HepG2 (cell line): ENCODE results near the gene SCAF4. TPM values are rescaled to one million over a fixed set of nuclear protein-coding genes. Genes with fewer than 3 reads are reported as not detected.

Experiments
- ATAC-seq: fragments of 200-7000 bp; cut with Tn5 transposase; 3 replicates; pipeline ENCODE4 v1.9.1; 2020; ENCODE audit warnings: mild to moderate bottlenecking, moderate library complexity
- BruUV-seq: library from RNA; stranded (reverse); fragments of 400-500 nt; replicated peaks from 2 replicates; lab custom pipeline; 2021; lab: Mats Ljungman, UMichigan
- CTCF ChIA-PET: fragments of 300-600 bp; formaldehyde crosslinking; extraction: SDS; loops from one replicate; lab custom pipeline; 2021; ENCODE audit warnings: low total read pairs, inconsistent platforms, low intra/inter-chr PET ratio; lab: Yijun Ruan, JAX
- POLR2A ChIA-PET: fragments of 350-600 bp; sonication (Branson Sonifier 250); formaldehyde crosslinking; loops from one replicate; lab custom pipeline; 2020; ENCODE audit warnings: antibody characterized with exemption, inconsistent platforms; lab: Yijun Ruan, JAX
- DNase-seq: peaks from one replicate; pipeline ENCODE4 v3.0.0-alpha.2; 2015; ENCODE audit warnings: low spot score
- FAIRE-seq: peaks from 3 replicates; lab custom pipeline; 2011; peaks lifted over from hg19 to GRCh38; lab: Jason Lieb, UNC
- H2AFZ ChIP-seq: one replicate; pipeline ENCODE4 v1.6.1; 2011; ENCODE audit warnings: low read length, inconsistent platforms
- H3K27ac ChIP-seq: fragments of 300-600 bp; 3 replicates; pipeline ENCODE4 v1.8.0; 2011; ENCODE audit warnings: mixed run types, mild to moderate bottlenecking, mixed read lengths, low read length, inconsistent platforms; ENCODE audit not compliant: insufficient read depth; ENCODE audit errors: extremely low read length
- H3K27me3 ChIP-seq, 2 experiments: fragments of 200-600 bp in 1 of 2; 2 replicates in 1 of 2; 3 replicates in 1 of 2; pipeline versions ENCODE4 v1.6.0 to v1.8.0; 2011; ENCODE audit warnings: low read length in 2 of 2, mild to moderate bottlenecking in 2 of 2, moderate library complexity in 2 of 2, inconsistent platforms in 1 of 2; ENCODE audit not compliant: insufficient read depth in 2 of 2, control insufficient read depth in 1 of 2
- H3K36me3 ChIP-seq, 2 experiments: fragments of 200-600 bp in 1 of 2; replicated peaks in 1 of 2; 2 replicates in 1 of 2; 3 replicates in 1 of 2; pipeline versions ENCODE4 v1.5.1 to v1.8.0; 2011; ENCODE audit warnings: low read length in 2 of 2, inconsistent platforms in 1 of 2; ENCODE audit not compliant: insufficient read depth in 2 of 2, control insufficient read depth in 1 of 2
- H3K4me1 ChIP-seq: 2 replicates; pipeline ENCODE4 v1.5.1; 2012; ENCODE audit warnings: low read length, inconsistent platforms; ENCODE audit not compliant: insufficient read depth
- H3K4me2 ChIP-seq: 2 replicates; pipeline ENCODE4 v1.6.0; 2011; ENCODE audit warnings: low read depth, low read length, inconsistent platforms
- H3K4me3 ChIP-seq, 3 experiments: fragments of 200-600 bp in 1 of 3; sonication (generic), shearing (Covaris generic) in 1 of 3; replicated peaks in 1 of 3; 2 replicates each; pipeline ENCODE4 v1.5.1; 2011 to 2016; ENCODE audit warnings: low read length in 3 of 3, inconsistent platforms in 2 of 3, low read depth in 2 of 3, mild to moderate bottlenecking in 2 of 3, control low read depth in 1 of 3, mixed read lengths in 1 of 3; ENCODE audit not compliant: insufficient read depth in 1 of 3
- H3K79me2 ChIP-seq: one replicate; pipeline ENCODE4 v1.6.1; 2011; ENCODE audit warnings: low read length, inconsistent platforms; ENCODE audit not compliant: insufficient read depth
- H3K9ac ChIP-seq: 2 replicates; pipeline ENCODE4 v1.6.0; 2011; ENCODE audit warnings: mild to moderate bottlenecking, low read depth, low read length, inconsistent platforms; ENCODE audit not compliant: insufficient read depth
- H3K9me3 ChIP-seq: 2 replicates; pipeline ENCODE4 v1.5.1; 2012; ENCODE audit warnings: mild to moderate bottlenecking, low read length
- H4K20me1 ChIP-seq: 2 replicates; pipeline ENCODE4 v1.6.0; 2011; ENCODE audit warnings: inconsistent platforms, mild to moderate bottlenecking, low read length, moderate library complexity; ENCODE audit not compliant: insufficient read depth
- BRCA1 ChIP-seq: sonication (generic); formaldehyde crosslinking; IDR thresholded peaks from 2 replicates; pipeline ENCODE4 v1.4.0; 2020; ENCODE audit warnings: missing genetic modification reagents
- IKZF1 ChIP-seq: fragments of 450-650 bp; IDR thresholded peaks from 2 replicates; pipeline ENCODE4 v1.7.1; 2016
- PITX1 ChIP-seq: sonication (generic); formaldehyde crosslinking; IDR thresholded peaks from 2 replicates; pipeline ENCODE4 v1.5.1; 2020; ENCODE audit warnings: mild to moderate bottlenecking, missing genetic modification reagents
- SP1 ChIP-seq, 2 experiments: fragments of 450-650 bp in 1 of 2; sonication (generic) in 1 of 2; formaldehyde crosslinking in 1 of 2; IDR thresholded peaks; 2 replicates each; pipeline versions ENCODE4 v1.4.0 to v1.6.1; 2016 to 2020; ENCODE audit warnings: missing genetic modification reagents in 1 of 2
- XBP1 ChIP-seq: sonication (generic); formaldehyde crosslinking; IDR thresholded peaks from 2 replicates; pipeline ENCODE4 v1.5.0; 2020; ENCODE audit warnings: missing genetic modification reagents
- ZNF317 ChIP-seq: sonication (generic); formaldehyde crosslinking; IDR thresholded peaks from 2 replicates; pipeline ENCODE4 v1.5.0; 2020; ENCODE audit warnings: mild to moderate bottlenecking, missing genetic modification reagents
- WGBS: methylation state at CpG from one replicate; pipeline ENCODE4 v1.1.6; 2017; ENCODE audit warnings: low lambda C conversion rate; 5-methylcytosine and 5-hydroxymethylcytosine counted together
- in situ Hi-C: cut with HindIII; loops from 2 replicates; pipeline ENCODE4 v1.10.0; 2017; ENCODE audit warnings: low pct_unique_long_range_greater_than_20kb; ENCODE audit not compliant: extremely low pct_ligation_motif_present
- intact Hi-C: fragments of 100-400 bp; cut with micrococcal nuclease; formaldehyde crosslinking; loops from one replicate; pipeline ENCODE4 v1.10.0; 2022; ENCODE audit not compliant: unreplicated experiment
- polyA plus RNA-seq, 8 experiments: library from polyadenylated mRNA; depleted of rRNA in 3 of 8; stranded (reverse) in 7 of 8; unstranded in 1 of 8; fragments of >200 nt; fragmentation: Illumina TruSeq in 4 of 8; extraction: Trizol in 4 of 8; gene quantifications; 2 replicates each; pipeline versions ENCODE4 v1.2.1 to v1.2.3, GENCODE V29; 2011 to 2016; ENCODE audit warnings: low read depth in 4 of 8, missing spikeins in 1 of 8, mixed read lengths in 1 of 8; ENCODE audit not compliant: insufficient read depth in 1 of 8
- total RNA-seq, 5 experiments: library from RNA; depleted of rRNA; stranded (reverse); fragments of >200 nt; fragmentation: Illumina TruSeq; extraction: Trizol; gene quantifications; 2 replicates each; pipeline ENCODE4 v1.2.3, GENCODE V29; 2016; ENCODE audit warnings: low read depth in 1 of 5
- TF ChIP-seq, protein P1 (sequence below): sonication (generic); formaldehyde crosslinking; IDR thresholded peaks from 2 replicates; pipeline ENCODE4 v1.4.0; 2020; ENCODE audit warnings: low read depth, mild to moderate bottlenecking, missing genetic modification reagents
- TF ChIP-seq, protein P2 (sequence below): sonication (generic); formaldehyde crosslinking; IDR thresholded peaks from 2 replicates; pipeline ENCODE4 v1.8.0; 2022; ENCODE audit warnings: mild to moderate bottlenecking, missing genetic modification reagents, borderline replicate concordance
- TF ChIP-seq, protein P3 (sequence below): sonication (generic); formaldehyde crosslinking; IDR thresholded peaks from 2 replicates; pipeline ENCODE4 v1.5.0; 2020; ENCODE audit warnings: missing genetic modification reagents
- TF ChIP-seq, protein P4 (sequence below): IDR thresholded peaks from 2 replicates; pipeline ENCODE4 v1.6.1; 2012; ENCODE audit warnings: inconsistent platforms
- TF ChIP-seq, protein P5 (sequence below): sonication (generic); formaldehyde crosslinking; IDR thresholded peaks from 2 replicates; pipeline ENCODE4; 2020; ENCODE audit warnings: missing genetic modification reagents, mild to moderate bottlenecking, borderline replicate concordance

Gene SCAF4
- total and polyA plus RNA-seq, 2 of the 13 experiments (the other 11 are each of a cell fraction or from before 2014, with no cell fraction given) = 9.1 to 11.5 TPM

DNA sequence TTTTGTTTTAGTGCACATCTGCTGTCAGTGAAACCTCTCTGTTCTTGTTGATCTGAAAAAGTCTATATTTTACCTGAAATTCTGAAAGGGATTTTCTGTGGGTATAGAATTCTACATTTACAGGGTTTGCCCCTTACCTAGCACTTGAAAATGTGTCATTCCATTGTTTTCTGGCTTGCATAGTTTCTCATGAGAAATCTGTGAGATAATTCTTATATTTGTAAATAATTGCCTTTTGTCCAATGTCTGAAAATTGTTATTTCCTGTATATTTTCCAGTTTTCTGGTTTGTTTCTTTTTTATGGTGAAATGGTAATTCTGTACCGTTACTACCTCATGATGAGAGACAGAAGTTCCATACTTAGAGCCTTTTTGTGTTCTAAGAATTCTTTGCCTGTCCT, 11.8 kb upstream of the SCAF4 start:
- 3% methylated on average over 1 of the region's 1 CpG for WGBS
- intact Hi-C loops = no loop called here
- CTCF ChIA-PET = no interaction called here

DNA sequence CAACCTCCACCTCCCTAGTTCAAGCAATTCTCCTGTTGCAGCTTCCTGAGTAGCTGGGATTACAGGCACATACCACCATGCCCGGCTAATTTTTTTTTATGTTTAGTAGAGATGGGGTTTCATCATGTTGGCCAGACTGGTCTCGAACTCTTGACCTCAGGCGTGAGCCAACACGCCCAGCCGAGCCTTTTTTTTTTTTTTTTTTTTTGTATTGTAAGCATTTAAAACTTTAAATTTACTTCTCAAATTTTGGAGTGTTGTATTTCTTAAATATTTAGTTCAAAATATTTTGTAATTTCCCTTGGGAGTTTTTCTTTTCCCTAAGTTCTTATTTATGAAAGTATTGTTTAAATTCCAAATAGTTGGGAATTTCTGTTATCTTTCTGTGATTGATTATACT, 9.2 kb upstream of the SCAF4 start:
- intact Hi-C loops (no loop called here), in situ Hi-C loops (no loop called here)
- no peak overlapping the region for H3K9ac ChIP-seq
- H3K27me3 ChIP-seq = no peaks in the 10 kb centered on the region; a peak in 1 of 5 replicates
- no peaks in the 10 kb centered on the region for H3K36me3 ChIP-seq
- H3K4me3 ChIP-seq = no peak overlapping the region
- H3K79me2 ChIP-seq = no peaks in the 10 kb centered on the region
- ATAC-seq (no peak), FAIRE-seq (no peak), DNase-seq (no peak)
- no peaks in the 10 kb centered on the region for H4K20me1 ChIP-seq
- H3K27ac ChIP-seq = no peak overlapping the region
- H3K4me1 ChIP-seq = no peaks in the 10 kb centered on the region
- no peak overlapping the region for H3K4me2 ChIP-seq
- no TSS peak for BruUV-seq
- no peak overlapping the region for H2AFZ ChIP-seq
- CTCF ChIA-PET = no interaction called here
- POLR2A ChIA-PET = no interaction called here
- no peaks in the 10 kb centered on the region for H3K9me3 ChIP-seq
- WGBS = 35% methylated on average over 5 of the region's 5 CpGs
- TF ChIP-seq, protein P1, sequence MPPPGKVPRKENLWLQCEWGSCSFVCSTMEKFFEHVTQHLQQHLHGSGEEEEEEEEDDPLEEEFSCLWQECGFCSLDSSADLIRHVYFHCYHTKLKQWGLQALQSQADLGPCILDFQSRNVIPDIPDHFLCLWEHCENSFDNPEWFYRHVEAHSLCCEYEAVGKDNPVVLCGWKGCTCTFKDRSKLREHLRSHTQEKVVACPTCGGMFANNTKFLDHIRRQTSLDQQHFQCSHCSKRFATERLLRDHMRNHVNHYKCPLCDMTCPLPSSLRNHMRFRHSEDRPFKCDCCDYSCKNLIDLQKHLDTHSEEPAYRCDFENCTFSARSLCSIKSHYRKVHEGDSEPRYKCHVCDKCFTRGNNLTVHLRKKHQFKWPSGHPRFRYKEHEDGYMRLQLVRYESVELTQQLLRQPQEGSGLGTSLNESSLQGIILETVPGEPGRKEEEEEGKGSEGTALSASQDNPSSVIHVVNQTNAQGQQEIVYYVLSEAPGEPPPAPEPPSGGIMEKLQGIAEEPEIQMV (CRISPR knock-in tag) = no peak
- TF ChIP-seq, protein P2, sequence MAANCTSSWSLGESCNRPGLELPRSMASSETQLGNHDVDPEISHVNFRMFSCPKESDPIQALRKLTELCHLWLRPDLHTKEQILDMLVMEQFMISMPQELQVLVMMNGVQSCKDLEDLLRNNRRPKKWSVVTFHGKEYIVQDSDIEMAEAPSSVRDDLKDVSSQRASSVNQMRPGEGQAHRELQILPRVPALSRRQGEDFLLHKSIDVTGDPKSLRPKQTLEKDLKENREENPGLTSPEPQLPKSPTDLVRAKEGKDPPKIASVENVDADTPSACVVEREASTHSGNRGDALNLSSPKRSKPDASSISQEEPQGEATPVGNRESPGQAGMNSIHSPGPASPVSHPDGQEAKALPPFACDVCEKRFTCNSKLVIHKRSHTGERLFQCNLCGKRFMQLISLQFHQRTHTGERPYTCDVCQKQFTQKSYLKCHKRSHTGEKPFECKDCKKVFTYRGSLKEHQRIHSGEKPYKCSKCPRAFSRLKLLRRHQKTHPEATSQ (CRISPR knock-in tag) = no peak
- TF ChIP-seq, protein P3, sequence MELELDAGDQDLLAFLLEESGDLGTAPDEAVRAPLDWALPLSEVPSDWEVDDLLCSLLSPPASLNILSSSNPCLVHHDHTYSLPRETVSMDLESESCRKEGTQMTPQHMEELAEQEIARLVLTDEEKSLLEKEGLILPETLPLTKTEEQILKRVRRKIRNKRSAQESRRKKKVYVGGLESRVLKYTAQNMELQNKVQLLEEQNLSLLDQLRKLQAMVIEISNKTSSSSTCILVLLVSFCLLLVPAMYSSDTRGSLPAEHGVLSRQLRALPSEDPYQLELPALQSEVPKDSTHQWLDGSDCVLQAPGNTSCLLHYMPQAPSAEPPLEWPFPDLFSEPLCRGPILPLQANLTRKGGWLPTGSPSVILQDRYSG (CRISPR knock-in tag) = no peak
- TF ChIP-seq PITX1 = no peak
- TF ChIP-seq, protein P4, sequence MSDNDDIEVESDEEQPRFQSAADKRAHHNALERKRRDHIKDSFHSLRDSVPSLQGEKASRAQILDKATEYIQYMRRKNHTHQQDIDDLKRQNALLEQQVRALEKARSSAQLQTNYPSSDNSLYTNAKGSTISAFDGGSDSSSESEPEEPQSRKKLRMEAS = no peak
- TF ChIP-seq XBP1 (CRISPR knock-in tag) = no peak
- TF ChIP-seq, protein P5, sequence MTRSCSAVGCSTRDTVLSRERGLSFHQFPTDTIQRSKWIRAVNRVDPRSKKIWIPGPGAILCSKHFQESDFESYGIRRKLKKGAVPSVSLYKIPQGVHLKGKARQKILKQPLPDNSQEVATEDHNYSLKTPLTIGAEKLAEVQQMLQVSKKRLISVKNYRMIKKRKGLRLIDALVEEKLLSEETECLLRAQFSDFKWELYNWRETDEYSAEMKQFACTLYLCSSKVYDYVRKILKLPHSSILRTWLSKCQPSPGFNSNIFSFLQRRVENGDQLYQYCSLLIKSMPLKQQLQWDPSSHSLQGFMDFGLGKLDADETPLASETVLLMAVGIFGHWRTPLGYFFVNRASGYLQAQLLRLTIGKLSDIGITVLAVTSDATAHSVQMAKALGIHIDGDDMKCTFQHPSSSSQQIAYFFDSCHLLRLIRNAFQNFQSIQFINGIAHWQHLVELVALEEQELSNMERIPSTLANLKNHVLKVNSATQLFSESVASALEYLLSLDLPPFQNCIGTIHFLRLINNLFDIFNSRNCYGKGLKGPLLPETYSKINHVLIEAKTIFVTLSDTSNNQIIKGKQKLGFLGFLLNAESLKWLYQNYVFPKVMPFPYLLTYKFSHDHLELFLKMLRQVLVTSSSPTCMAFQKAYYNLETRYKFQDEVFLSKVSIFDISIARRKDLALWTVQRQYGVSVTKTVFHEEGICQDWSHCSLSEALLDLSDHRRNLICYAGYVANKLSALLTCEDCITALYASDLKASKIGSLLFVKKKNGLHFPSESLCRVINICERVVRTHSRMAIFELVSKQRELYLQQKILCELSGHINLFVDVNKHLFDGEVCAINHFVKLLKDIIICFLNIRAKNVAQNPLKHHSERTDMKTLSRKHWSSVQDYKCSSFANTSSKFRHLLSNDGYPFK (CRISPR knock-in tag) = no peak
- no peak for TF ChIP-seq IKZF1
- no peak for TF ChIP-seq SP1 (IDR thresholded peaks at IDR 0.05)
- no peak for TF ChIP-seq SP1 (CRISPR knock-in tag; IDR thresholded peaks at IDR 0.05)

More for the DNA sequence above, 11.8 kb upstream of the SCAF4 start:
- ATAC-seq = no peak
- DNase-seq = no peak
- H3K27me3 ChIP-seq = no peaks in the 10 kb centered on the region; a peak in 2 of 5 replicates
- no peak overlapping the region for H3K4me3 ChIP-seq
- BruUV-seq = no TSS peak
- no peaks in the 10 kb centered on the region for H3K79me2 ChIP-seq
- H4K20me1 ChIP-seq = no peaks in the 10 kb centered on the region
- no peak for FAIRE-seq
- H3K36me3 ChIP-seq = no peaks in the 10 kb centered on the region
- no peaks in the 10 kb centered on the region for H3K4me1 ChIP-seq
- in situ Hi-C loops = no loop called here
- no peak overlapping the region for H3K27ac ChIP-seq
- POLR2A ChIA-PET = no interaction called here
- no peak overlapping the region for H2AFZ ChIP-seq
- H3K4me2 ChIP-seq = no peak overlapping the region
- H3K9ac ChIP-seq = no peak overlapping the region
- 0 out of 2 replicates have a peak, but pooled peaks have one; percentile 28 for TF ChIP-seq ZNF317 (CRISPR knock-in tag)
- TF ChIP-seq BRCA1 (CRISPR knock-in tag) = no peak
- H3K9me3 ChIP-seq = no peaks in the 10 kb centered on the region
